Naive thymus-derived CD4-positive, alpha-beta T cell (primary cell): Measurements from ENCODE around the gene NFATC3. TPM values are rescaled to one million over a fixed set of nuclear protein-coding genes. Genes with fewer than 3 reads are reported as not detected.

ENCODE experiments used
- ATAC-seq: fragments of 150-1000 bp; cut with Tn5 transposase; 2 replicates; pipeline ENCODE4 v1.10.0; 2021; ENCODE audit warnings: mild to moderate bottlenecking, moderate library complexity
- CTCF ChIA-PET: fragments of 350-600 bp; sonication (Branson Sonifier 250); formaldehyde crosslinking; loops from one replicate; lab custom pipeline; 2021; ENCODE audit warnings: antibody characterized with exemption; lab: Charles Lee
- POLR2A ChIA-PET: fragments of 350-600 bp; sonication (Branson Sonifier 250); formaldehyde crosslinking; loops from one replicate; lab custom pipeline; 2021; ENCODE audit warnings: antibody characterized with exemption, inconsistent platforms; lab: Charles Lee
- DNase-seq, 9 donors: peaks; one replicate each; pipeline versions ENCODE4 v3.0.0 to v3.0.0-alpha.2; 2020 to 2022; ENCODE audit warnings: mixed read lengths in 1 of 9
- H3K27ac ChIP-seq: one replicate; pipeline ENCODE4 v1.7.0; 2013; ENCODE audit warnings: mild to moderate bottlenecking, low read depth, low read length, moderate library complexity
- H3K27me3 ChIP-seq, 2 donors: one replicate each; pipeline ENCODE4 v1.7.0; 2013; ENCODE audit warnings: low read length in 2 of 2, mild to moderate bottlenecking in 2 of 2, moderate library complexity in 2 of 2; ENCODE audit not compliant: control insufficient read depth in 2 of 2, insufficient read depth in 2 of 2
- H3K36me3 ChIP-seq, 3 experiments: 1 replicate in 2 of 3; 2 replicates in 1 of 3; pipeline ENCODE4 v1.7.0; 2013; ENCODE audit warnings: low read length in 3 of 3, mild to moderate bottlenecking in 3 of 3, moderate library complexity in 1 of 3; ENCODE audit not compliant: insufficient read depth in 3 of 3, control insufficient read depth in 2 of 3
- H3K4me1 ChIP-seq, 2 donors: one replicate each; pipeline ENCODE4 v1.7.0; 2013; ENCODE audit warnings: low read length in 2 of 2, mild to moderate bottlenecking in 2 of 2, moderate library complexity in 1 of 2; ENCODE audit not compliant: control insufficient read depth in 2 of 2, insufficient read depth in 2 of 2
- H3K4me3 ChIP-seq: 2 replicates; pipeline ENCODE4 v1.7.0; 2013; ENCODE audit warnings: mild to moderate bottlenecking, low read length
- H3K9me3 ChIP-seq, 3 experiments: 1 replicate in 2 of 3; 2 replicates in 1 of 3; pipeline ENCODE4 v1.7.0; 2013; ENCODE audit warnings: low read length in 3 of 3; ENCODE audit not compliant: control insufficient read depth in 2 of 3
- H3K27ac Mint-ChIP-seq, 9 donors: one replicate each; pipeline ENCODE4 v1.8.0; 2020 to 2022; ENCODE audit warnings: mixed read lengths in 9 of 9, mild to moderate bottlenecking in 8 of 9, moderate library complexity in 5 of 9, inconsistent platforms in 2 of 9
- H3K27me3 Mint-ChIP-seq, 5 donors: one replicate each; pipeline ENCODE4 v1.8.0; 2021 to 2022; ENCODE audit warnings: mixed read lengths in 5 of 5, mild to moderate bottlenecking in 1 of 5
- H3K36me3 Mint-ChIP-seq, 5 donors: one replicate each; pipeline ENCODE4 v1.8.0; 2020 to 2022; ENCODE audit warnings: mixed read lengths in 5 of 5, mild to moderate bottlenecking in 3 of 5, inconsistent platforms in 1 of 5
- H3K4me1 Mint-ChIP-seq, 7 donors: one replicate each; pipeline ENCODE4 v1.8.0; 2020 to 2022; ENCODE audit warnings: mixed read lengths in 7 of 7, mild to moderate bottlenecking in 3 of 7, inconsistent platforms in 1 of 7
- H3K4me3 Mint-ChIP-seq, 10 donors: one replicate each; pipeline ENCODE4 v1.8.0; 2020 to 2022; ENCODE audit warnings: mild to moderate bottlenecking in 10 of 10, mixed read lengths in 10 of 10, moderate library complexity in 6 of 10, inconsistent platforms in 2 of 10
- H3K9me3 Mint-ChIP-seq, 11 donors: one replicate each; pipeline ENCODE4 v1.8.0; 2020 to 2022; ENCODE audit warnings: mixed read lengths in 11 of 11, mild to moderate bottlenecking in 4 of 11, inconsistent platforms in 1 of 11, moderate library complexity in 1 of 11
- intact Hi-C, 2 donors: fragments of 100-400 bp; cut with micrococcal nuclease; formaldehyde crosslinking; loops; one replicate each; pipeline ENCODE4 v1.15.1; 2023
- polyA plus RNA-seq, 2 donors: library from polyadenylated mRNA; unstranded; fragments of 300-500 nt; fragmentation: Illumina TruSeq; gene quantifications; one replicate each; pipeline ENCODE4 v1.2.3, GENCODE V29; 2021
- total RNA-seq, 6 experiments: library from RNA in 5 of 6; stranded (reverse) in 5 of 6; gene quantifications; 1 replicate in 5 of 6; 2 replicates in 1 of 6; pipeline ENCODE4 v1.2.3 and lab custom pipeline; 2021 to 2026

The NFATC3 gene
- total and polyA plus RNA-seq, 7 experiments from 2014 or later: 75.8 to 151 (median 121) TPM

- CTCF ChIA-PET: interaction anchor here (0.9 to 9.0 kb wide), 12 partner anchors 19 to 70 kb away, joined by 3 to 317 read pairs (median 4); partner anchors contain the start of genes PLA2G15, PRMT7 and SLC7A6OS
Measured at GRCh38 chr16:68263559-68264127, 178.5 kb downstream of the NFATC3 start.

GRCh38 chr16:68264128-68265077 lies 179.2 kb downstream of the NFATC3 start, which contains the start of gene SLC7A6:
TSS of gene SLC7A6 (plus strand) at chr16:68264526. CDS start at chr16:68274727, 10,201 bp downstream.
- POLR2A ChIA-PET: interaction anchor here (0.7 to 25.4 kb wide), 16 partner anchors 10 to 111 kb away, joined by 3 to 531 read pairs (median 6); partner anchors contain the start of genes PRMT7 and SLC7A6OS
- H3K9me3 ChIP-seq: no peaks in the 10 kb centered on the region
- peak; percentile 78 to 91 (median 84) for DNase-seq
- intact Hi-C loops: loop anchor here (1.0 to 5.0 kb wide), 6 partner anchors 11 to 248 kb away; partner anchors contain the start of genes SLC7A6OS (in 2 of the 2), PLA2G15 (in 1 of the 2) and SMPD3 (in 1 of the 2)
- H3K36me3 ChIP-seq: peaks cover 0 to 21% (median 0%) of the 10 kb centered on the region in 3 experiments
- Mint-ChIP-seq H3K4me1 (peaks cover 40 to 69% (median 56%) of the 10 kb centered on the region in 7 donors), H3K4me3 (peak within 1 kb of the TSS; percentile 93 to 100 (median 97)), H3K9me3 (no peaks in the 10 kb centered on the region), H3K36me3 (peaks cover 0 to 19% (median 13%) of the 10 kb centered on the region in 5 donors), H3K27ac (peak within 1 kb of the TSS; percentile 89 to 100 (median 98)), H3K27me3 (no peaks in the 10 kb centered on the region)
- peak within 1 kb of the TSS; percentile 78 for H3K4me3 ChIP-seq
- H3K27me3 ChIP-seq: no peaks in the 10 kb centered on the region
- peak; percentile 83 for ATAC-seq
- H3K27ac ChIP-seq: peak within 1 kb of the TSS; percentile 99
- CTCF ChIA-PET: interaction anchor here (0.5 to 9.0 kb wide), 13 partner anchors 19 to 220 kb away, joined by 3 to 317 read pairs (median 4); partner anchors contain the start of genes PLA2G15, PRMT7 and SLC7A6OS
- H3K4me1 ChIP-seq: peaks cover 27 to 39% of the 10 kb centered on the region in 2 donors

More at GRCh38 chr16:68263559-68264127, 178.5 kb downstream of the NFATC3 start:
- no peaks in the 10 kb centered on the region for H3K27me3 Mint-ChIP-seq
- Histone ChIP-seq H3K4me3 (peak overlapping the region; percentile 78), H3K27me3 (no peaks in the 10 kb centered on the region), H3K4me1 (peaks cover 22 to 32% of the 10 kb centered on the region in 2 donors), H3K9me3 (no peaks in the 10 kb centered on the region), H3K36me3 (peaks cover 0 to 28% (median 0%) of the 10 kb centered on the region in 3 experiments), H3K27ac (peak overlapping the region; percentile 99)
- H3K27ac Mint-ChIP-seq: peak overlapping the region; percentile 89 to 100 (median 98)
- intact Hi-C loops: loop anchor here (1.0 to 5.0 kb wide), 6 partner anchors 12 to 249 kb away; partner anchors contain the start of genes SLC7A6OS (in 2 of the 2), PLA2G15 (in 1 of the 2) and SMPD3 (in 1 of the 2)
- H3K4me3 Mint-ChIP-seq: peak overlapping the region; percentile 90 to 100 (median 96)
- POLR2A ChIA-PET: interaction anchor here (0.7 to 25.4 kb wide), 16 partner anchors 11 to 92 kb away, joined by 3 to 531 read pairs (median 6); partner anchors contain the start of genes PRMT7 and SLC7A6OS
- DNase-seq (no peak), ATAC-seq (no peak)
- peaks cover 32 to 62% (median 50%) of the 10 kb centered on the region in 7 donors for H3K4me1 Mint-ChIP-seq
- H3K9me3 Mint-ChIP-seq: no peaks in the 10 kb centered on the region
- peaks cover 0 to 15% (median 8%) of the 10 kb centered on the region in 5 donors for H3K36me3 Mint-ChIP-seq

- intact Hi-C loops: loop anchor here (1.0 kb wide), 2 partner anchors 10 to 21 kb away; no protein-coding TSS in a partner anchor
- ATAC-seq: peak; percentile 21
- no peaks in the 10 kb centered on the region for H3K27me3 ChIP-seq
- Mint-ChIP-seq H3K27me3 (no peaks in the 10 kb centered on the region), H3K4me1 (peaks cover 46 to 78% (median 65%) of the 10 kb centered on the region in 7 donors), H3K27ac (peak overlapping the region; percentile 89 to 99 (median 97)), H3K36me3 (peaks cover 0 to 21% (median 14%) of the 10 kb centered on the region in 5 donors), H3K9me3 (no peaks in the 10 kb centered on the region), H3K4me3 (peak overlapping the region; percentile 93 to 100 (median 97))
- DNase-seq: peak in 5 of 9 donors; percentile 25 to 76 (median 42)
- H3K36me3 ChIP-seq: peaks cover 0 to 12% (median 0%) of the 10 kb centered on the region in 3 experiments
- ChIA-PET CTCF (interaction anchor here (0.6 to 9.0 kb wide), 3 partner anchors 19 to 121 kb away, joined by 3 to 317 read pairs (median 58); partner anchors contain the start of genes PRMT7 and SLC7A6OS), POLR2A (interaction anchor here (1.7 to 25.4 kb wide), 6 partner anchors 9 to 46 kb away, joined by 5 to 531 read pairs (median 40); partner anchors contain the start of genes PRMT7 and SLC7A6OS)
- peak overlapping the region; percentile 78 for H3K4me3 ChIP-seq
- peak overlapping the region; percentile 99 for H3K27ac ChIP-seq
- H3K4me1 ChIP-seq: peaks cover 31 to 48% of the 10 kb centered on the region in 2 donors
- no peaks in the 10 kb centered on the region for H3K9me3 ChIP-seq
Measured at GRCh38 chr16:68265078-68265920, 180.1 kb downstream of the NFATC3 start.

GRCh38 chr16:68267612-68268405 lies 182.6 kb downstream of the NFATC3 start:
- peak overlapping the region; percentile 66 to 98 (median 94) for H3K27ac Mint-ChIP-seq
- peaks cover 0 to 28% (median 15%) of the 10 kb centered on the region in 5 donors for H3K36me3 Mint-ChIP-seq
- ATAC-seq (no peak), DNase-seq (no peak)
- Histone ChIP-seq H3K4me3 (no peak overlapping the region), H3K4me1 (peaks cover 38 to 63% of the 10 kb centered on the region in 2 donors), H3K9me3 (no peaks in the 10 kb centered on the region), H3K27me3 (no peaks in the 10 kb centered on the region), H3K27ac (peak overlapping the region; percentile 83), H3K36me3 (peaks cover 0 to 17% (median 0%) of the 10 kb centered on the region in 3 experiments)
- H3K4me3 Mint-ChIP-seq: peak overlapping the region; percentile 48 to 100 (median 76)
- ChIA-PET POLR2A (interaction anchor here (0.8 to 25.4 kb wide), 8 partner anchors 9 to 103 kb away, joined by 3 to 531 read pairs (median 4); partner anchors contain the start of genes PRMT7 and SLC7A6OS), CTCF (interaction anchor here (0.8 to 2.1 kb wide), 2 partner anchors 16 to 61 kb away, joined by 4 to 6 read pairs; no protein-coding TSS in a partner anchor)
- H3K4me1 Mint-ChIP-seq: peaks cover 48 to 85% (median 77%) of the 10 kb centered on the region in 7 donors
- intact Hi-C loops: no loop called here
- no peaks in the 10 kb centered on the region for H3K27me3 Mint-ChIP-seq
- no peaks in the 10 kb centered on the region for H3K9me3 Mint-ChIP-seq
